ENCODE data around the gene PSMA7.

PSMA7 gene

GRCh38 chr20:62138204-62138543, 5.0 kb downstream of the PSMA7 start:
- no peak overlapping the region for H3K4me3 ChIP-seq (replicated peaks in 1 of 2; ENCODE audit: low read depth in 2 of 2, low read length in 2 of 2)
- no peak for TF ChIP-seq CTCF (IDR thresholded peaks at IDR 0.05; ENCODE audit: low read depth, low read length)
- no peak for DNase-seq (ENCODE audit: low read depth in 2 of 2)

GRCh38 chr20:62137478-62138203, 5.6 kb downstream of the PSMA7 start:
- DNase-seq (ENCODE audit: low read depth in 2 of 2) = no peak
- TF ChIP-seq CTCF (IDR thresholded peaks at IDR 0.05; ENCODE audit: low read depth, low read length) = no peak
- H3K4me3 ChIP-seq (replicated peaks in 1 of 2; ENCODE audit: low read depth in 2 of 2, low read length in 2 of 2) = no peak overlapping the region

GRCh38 chr20:62137092-62137384, 6.2 kb downstream of the PSMA7 start:
- no peak overlapping the region for H3K4me3 ChIP-seq (replicated peaks in 1 of 2; ENCODE audit: low read depth in 2 of 2, low read length in 2 of 2)

GRCh38 chr20:62136283-62137091, 6.7 kb downstream of the PSMA7 start:
- peak; percentile 87 for TF ChIP-seq CTCF (IDR thresholded peaks at IDR 0.05; ENCODE audit: low read depth, low read length)
- DNase-seq (ENCODE audit: low read depth in 2 of 2) = peak; percentile 74 to 81
- no peak overlapping the region for H3K4me3 ChIP-seq (replicated peaks in 1 of 2; ENCODE audit: low read depth in 2 of 2, low read length in 2 of 2)

More at GRCh38 chr20:62137092-62137384, 6.2 kb downstream of the PSMA7 start:
- TF ChIP-seq CTCF (IDR thresholded peaks at IDR 0.05; ENCODE audit: low read depth, low read length) = no peak
- DNase-seq (ENCODE audit: low read depth in 2 of 2) = no peak

- no peak for DNase-seq (ENCODE audit: low read depth in 2 of 2)
- TF ChIP-seq CTCF (IDR thresholded peaks at IDR 0.05; ENCODE audit: low read depth, low read length) = no peak
- H3K4me3 ChIP-seq (replicated peaks in 1 of 2; ENCODE audit: low read depth in 2 of 2, low read length in 2 of 2) = no peak overlapping the region
These were observed 7.5 kb downstream of the PSMA7 start for GRCh38 chr20:62135573-62136266.

GRCh38 chr20:62134735-62135231, 8.4 kb downstream of the PSMA7 start:
- peak; percentile 79 to 87 for DNase-seq (ENCODE audit: low read depth in 2 of 2)
- H3K4me3 ChIP-seq (replicated peaks in 1 of 2; ENCODE audit: low read depth in 2 of 2, low read length in 2 of 2) = no peak overlapping the region
- TF ChIP-seq CTCF (IDR thresholded peaks at IDR 0.05; ENCODE audit: low read depth, low read length) = no peak

All from cardiac fibroblast (primary cell).